Mesendoderm (in vitro differentiated cells): ENCODE results near the gene TEX264. TPM values are rescaled to one million over a fixed set of nuclear protein-coding genes. Genes with fewer than 3 reads are reported as not detected.
A peak's percentile ranks its signal among the peaks of the same experiment; 100 is the strongest.

ENCODE experiments used
- DNase-seq: peaks from one replicate; pipeline ENCODE4 v3.0.0; 2013
- H2AK5ac ChIP-seq: 2 replicates; pipeline ENCODE4 v1.6.1; 2013; ENCODE audit warnings: low read length, inconsistent platforms
- H2BK120ac ChIP-seq: 2 replicates; pipeline ENCODE4 v1.6.1; 2013; ENCODE audit warnings: low read depth, mild to moderate bottlenecking, low read length, moderate library complexity, mixed read lengths
- H2BK15ac ChIP-seq: replicated peaks from 2 replicates; pipeline ENCODE4 v1.6.1; 2013; ENCODE audit warnings: low read depth, mild to moderate bottlenecking, moderate library complexity
- H2BK5ac ChIP-seq: 2 replicates; pipeline ENCODE4 v1.6.1; 2013; ENCODE audit warnings: low read length, inconsistent platforms
- H3K18ac ChIP-seq: 2 replicates; pipeline ENCODE4 v1.6.1; 2013; ENCODE audit warnings: mild to moderate bottlenecking, low read length, mixed read lengths
- H3K23ac ChIP-seq: one replicate; pipeline ENCODE4 v1.6.1; 2013; ENCODE audit warnings: low read length
- H3K27ac ChIP-seq: 2 replicates; pipeline ENCODE4 v1.5.1; 2013; ENCODE audit warnings: low read depth, mild to moderate bottlenecking, inconsistent platforms, low read length, moderate library complexity
- H3K27me3 ChIP-seq: 2 replicates; pipeline ENCODE4 v1.6.1; 2013; ENCODE audit warnings: low read length, control low read depth, mild to moderate bottlenecking, inconsistent platforms; ENCODE audit not compliant: insufficient read depth, poor library complexity
- H3K36me3 ChIP-seq: 2 replicates; pipeline ENCODE4 v1.6.1; 2013; ENCODE audit warnings: low read length, inconsistent platforms; ENCODE audit not compliant: control insufficient read depth, insufficient read depth
- H3K4ac ChIP-seq: one replicate; pipeline ENCODE4 v1.6.1; 2013; ENCODE audit warnings: low read depth, mild to moderate bottlenecking, low read length, moderate library complexity
- H3K4me1 ChIP-seq: 2 replicates; pipeline ENCODE4 v1.6.1; 2013; ENCODE audit warnings: low read depth, low read length, inconsistent platforms; ENCODE audit not compliant: control insufficient read depth
- H3K4me2 ChIP-seq: 2 replicates; pipeline ENCODE4 v1.6.1; 2013; ENCODE audit warnings: low read length
- H3K4me3 ChIP-seq: 2 replicates; pipeline ENCODE4 v1.5.1; 2013; ENCODE audit warnings: mild to moderate bottlenecking, low read length
- H3K56ac ChIP-seq: one replicate; pipeline ENCODE4 v1.6.1; 2013; ENCODE audit warnings: low read length
- H3K79me1 ChIP-seq: 2 replicates; pipeline ENCODE4 v1.6.1; 2013; ENCODE audit warnings: low read length, inconsistent platforms
- H3K79me2 ChIP-seq: 2 replicates; pipeline ENCODE4 v1.6.1; 2013; ENCODE audit warnings: mild to moderate bottlenecking, low read length; ENCODE audit not compliant: control insufficient read depth, insufficient read depth
- H3K9ac ChIP-seq: 2 replicates; pipeline ENCODE4 v1.6.1; 2013; ENCODE audit warnings: low read length, inconsistent platforms
- H4K5ac ChIP-seq: one replicate; pipeline ENCODE4 v1.6.1; 2013; ENCODE audit warnings: low read length
- H4K8ac ChIP-seq: one replicate; pipeline ENCODE4 v1.6.1; 2013; ENCODE audit warnings: low read depth, mild to moderate bottlenecking, control low read depth, low read length, moderate library complexity
- WGBS: extraction: QIAGEN DNeasy Blood & Tissue Kit; methylation state at CpG from one replicate; pipeline ENCODE4 v1.1.7; 2013; ENCODE audit warnings: low lambda C conversion rate, missing lambda C conversion rate; ENCODE audit not compliant: insufficient coverage; ENCODE audit errors: extremely low coverage; 5-methylcytosine and 5-hydroxymethylcytosine counted together
- polyA plus RNA-seq, 2 experiments: library from polyadenylated mRNA; stranded (reverse); fragments of 200-250 nt; gene quantifications; one replicate each; pipeline ENCODE4 v1.2.3, GENCODE V29; 2013

Gene TEX264
- polyA plus RNA-seq (2013, experiment 1 of 2): 7.8 TPM
- polyA plus RNA-seq (2013, experiment 2 of 2): 6.9 TPM

GRCh38 chr3:51670823-51671733, at the start of gene TEX264:
TSS of gene TEX264 (plus strand) at chr3:51671252. CDS start at chr3:51674305, 3,053 bp downstream.
- H3K4me1 ChIP-seq: peaks cover 3% of the 10 kb centered on the region
- H4K8ac ChIP-seq: peak within 1 kb of the TSS; percentile 83
- H3K27me3 ChIP-seq: no peaks in the 10 kb centered on the region
- peak within 1 kb of the TSS; percentile 34 for H3K18ac ChIP-seq
- no peak within 1 kb of the TSS for H2BK5ac ChIP-seq
- H3K23ac ChIP-seq: peak within 1 kb of the TSS; percentile 29
- peak within 1 kb of the TSS; percentile 68 for H3K27ac ChIP-seq
- no peaks in the 10 kb centered on the region for H3K79me2 ChIP-seq
- no peak within 1 kb of the TSS for H2AK5ac ChIP-seq
- no peak within 1 kb of the TSS for H3K4ac ChIP-seq
- H3K9ac ChIP-seq: peak within 1 kb of the TSS; percentile 92
- peak within 1 kb of the TSS; percentile 94 for H3K4me2 ChIP-seq
- H3K4me3 ChIP-seq: peak within 1 kb of the TSS; percentile 74
- H3K56ac ChIP-seq: peak within 1 kb of the TSS; percentile 93
- no peaks in the 10 kb centered on the region for H3K79me1 ChIP-seq
- no peak within 1 kb of the TSS for H2BK120ac ChIP-seq
- no peaks in the 10 kb centered on the region for H3K36me3 ChIP-seq
- no CpG with 5 or more reads among the region's 81 CpGs for WGBS
- no peak within 1 kb of the TSS for H4K5ac ChIP-seq
- no peak within 1 kb of the TSS for H2BK15ac ChIP-seq
- DNase-seq: peak; percentile 63

- H3K18ac ChIP-seq: no peak overlapping the region
- H4K5ac ChIP-seq: no peak overlapping the region
- no peak overlapping the region for H2BK5ac ChIP-seq
- H3K27me3 ChIP-seq: no peaks in the 10 kb centered on the region
- no CpG with 5 or more reads among the region's 3 CpGs for WGBS
- H3K9ac ChIP-seq: no peak overlapping the region
- no peak overlapping the region for H2BK120ac ChIP-seq
- H2AK5ac ChIP-seq: no peak overlapping the region
- no peak overlapping the region for H3K4me3 ChIP-seq
- no peak overlapping the region for H3K56ac ChIP-seq
- peaks cover 10% of the 10 kb centered on the region for H3K79me1 ChIP-seq
- no peak overlapping the region for H3K27ac ChIP-seq
- no peaks in the 10 kb centered on the region for H3K36me3 ChIP-seq
- H3K4me2 ChIP-seq: no peak overlapping the region
- peaks cover 2% of the 10 kb centered on the region for H3K79me2 ChIP-seq
- H2BK15ac ChIP-seq: no peak overlapping the region
- H4K8ac ChIP-seq: no peak overlapping the region
- no peak overlapping the region for H3K23ac ChIP-seq
- no peaks in the 10 kb centered on the region for H3K4me1 ChIP-seq
- no peak for DNase-seq
- H3K4ac ChIP-seq: no peak overlapping the region
Observed at GRCh38 chr3:51622413-51622812, 48.6 kb upstream of the TEX264 start.

GRCh38 chr3:51622868-51623267, 48.2 kb upstream of the TEX264 start:
- no peak overlapping the region for H3K56ac ChIP-seq
- no peak overlapping the region for H4K8ac ChIP-seq
- H3K79me1 ChIP-seq: peaks cover 10% of the 10 kb centered on the region
- no peak overlapping the region for H3K18ac ChIP-seq
- no peak overlapping the region for H2BK120ac ChIP-seq
- DNase-seq: no peak
- no peak overlapping the region for H4K5ac ChIP-seq
- H2AK5ac ChIP-seq: no peak overlapping the region
- no peak overlapping the region for H3K23ac ChIP-seq
- H3K36me3 ChIP-seq: no peaks in the 10 kb centered on the region
- no peak overlapping the region for H3K4me3 ChIP-seq
- no peak overlapping the region for H3K4me2 ChIP-seq
- H3K9ac ChIP-seq: no peak overlapping the region
- H3K27me3 ChIP-seq: no peaks in the 10 kb centered on the region
- no peak overlapping the region for H2BK15ac ChIP-seq
- H3K4me1 ChIP-seq: no peaks in the 10 kb centered on the region
- H3K79me2 ChIP-seq: peaks cover 2% of the 10 kb centered on the region
- H2BK5ac ChIP-seq: no peak overlapping the region
- H3K4ac ChIP-seq: no peak overlapping the region
- WGBS: no CpG with 5 or more reads among the region's 4 CpGs
- no peak overlapping the region for H3K27ac ChIP-seq

- no peak overlapping the region for H3K27ac ChIP-seq
- WGBS: no CpG with 5 or more reads among the region's 4 CpGs
Observed at GRCh38 chr3:51630513-51630912, 40.5 kb upstream of the TEX264 start.

GRCh38 chr3:51637144-51637940, 33.7 kb upstream of the TEX264 start:
- no peak overlapping the region for H3K4ac ChIP-seq
- no peaks in the 10 kb centered on the region for H3K27me3 ChIP-seq
- no peak overlapping the region for H3K27ac ChIP-seq
- H3K18ac ChIP-seq: no peak overlapping the region
- H2BK120ac ChIP-seq: no peak overlapping the region
- no peak overlapping the region for H3K4me3 ChIP-seq
- H2AK5ac ChIP-seq: no peak overlapping the region
- H3K79me2 ChIP-seq: no peaks in the 10 kb centered on the region
- H3K23ac ChIP-seq: no peak overlapping the region
- H4K8ac ChIP-seq: no peak overlapping the region
- no peak overlapping the region for H2BK5ac ChIP-seq
- no peak overlapping the region for H2BK15ac ChIP-seq
- no peaks in the 10 kb centered on the region for H3K79me1 ChIP-seq
- no peak overlapping the region for H3K56ac ChIP-seq
- peak; percentile 43 for DNase-seq
- no peak overlapping the region for H3K4me2 ChIP-seq
- peaks cover 8% of the 10 kb centered on the region for H3K36me3 ChIP-seq
- no peak overlapping the region for H4K5ac ChIP-seq
- H3K9ac ChIP-seq: no peak overlapping the region
- WGBS: no CpG with 5 or more reads among the region's 14 CpGs
- no peaks in the 10 kb centered on the region for H3K4me1 ChIP-seq

More at GRCh38 chr3:51630513-51630912, 40.5 kb upstream of the TEX264 start:
- H3K4me3 ChIP-seq: no peak overlapping the region
- no peak overlapping the region for H3K18ac ChIP-seq
- no peak overlapping the region for H2BK5ac ChIP-seq
- H3K4me1 ChIP-seq: no peaks in the 10 kb centered on the region
- no peak overlapping the region for H3K4me2 ChIP-seq
- H3K79me1 ChIP-seq: no peaks in the 10 kb centered on the region
- no peak overlapping the region for H3K23ac ChIP-seq
- H3K56ac ChIP-seq: no peak overlapping the region
- H4K8ac ChIP-seq: no peak overlapping the region
- no peak overlapping the region for H2BK15ac ChIP-seq
- H3K4ac ChIP-seq: no peak overlapping the region
- H2BK120ac ChIP-seq: no peak overlapping the region
- H2AK5ac ChIP-seq: no peak overlapping the region
- H3K79me2 ChIP-seq: no peaks in the 10 kb centered on the region
- peaks cover 5% of the 10 kb centered on the region for H3K36me3 ChIP-seq
- no peak overlapping the region for H4K5ac ChIP-seq
- DNase-seq: no peak
- no peak overlapping the region for H3K9ac ChIP-seq
- no peaks in the 10 kb centered on the region for H3K27me3 ChIP-seq
